Natural killer cell treated with Interleukin-12 subunit alpha and Interleukin-12 subunit beta and Interleukin-15 and Interleukin-18, amount 100 ng/mL, for 72 hours (primary cell): ENCODE measurements around the gene ACP6. TPM values are rescaled to one million over a fixed set of nuclear protein-coding genes. Genes with fewer than 3 reads are reported as not detected.
"Not testable (repeated sequence)": the region's sequence is repeated elsewhere in the genome, so short reads cannot be mapped to it uniquely, and the experiment has no call there.

Experiments
- ATAC-seq, 2 donors: fragments of 150-1000 bp; cut with Tn5 transposase in 1 of 2; sonication (Bioruptor Pico), chemical (Tn5 transposase) in 1 of 2; 2 replicates each; pipeline ENCODE4 v1.10.0; 2021
- DNase-seq: peaks from one replicate; pipeline ENCODE4 v3.0.0; 2022; ENCODE audit warnings: low spot score
- H3K27ac Mint-ChIP-seq, 2 donors: 1 replicate in 1 of 2; 2 replicates in 1 of 2; pipeline ENCODE4 v1.8.0; 2022; ENCODE audit warnings: mixed read lengths in 2 of 2, mild to moderate bottlenecking in 1 of 2, moderate library complexity in 1 of 2
- H3K27me3 Mint-ChIP-seq, 2 donors: 1 replicate in 1 of 2; 2 replicates in 1 of 2; pipeline ENCODE4 v1.8.0; 2022; ENCODE audit warnings: mixed read lengths in 2 of 2
- H3K36me3 Mint-ChIP-seq: one replicate; pipeline ENCODE4 v1.8.0; 2022; ENCODE audit warnings: mixed read lengths
- H3K4me1 Mint-ChIP-seq, 2 donors: 1 replicate in 1 of 2; 2 replicates in 1 of 2; pipeline ENCODE4 v1.8.0; 2022; ENCODE audit warnings: low read depth in 2 of 2, mixed read lengths in 2 of 2, mild to moderate bottlenecking in 1 of 2
- H3K4me3 Mint-ChIP-seq: one replicate; pipeline ENCODE4 v1.8.0; 2022; ENCODE audit warnings: mixed read lengths
- H3K9me3 Mint-ChIP-seq: 2 replicates; pipeline ENCODE4 v1.8.0; 2022; ENCODE audit warnings: mixed read lengths
- total RNA-seq, 2 donors: library from RNA; stranded (reverse); gene quantifications; one replicate each; pipeline ENCODE4 v1.2.3, GENCODE V29; 2022

ACP6 gene
- total RNA-seq, 2 donors from 2014 or later: 4.7 to 13.2 TPM

DNA sequence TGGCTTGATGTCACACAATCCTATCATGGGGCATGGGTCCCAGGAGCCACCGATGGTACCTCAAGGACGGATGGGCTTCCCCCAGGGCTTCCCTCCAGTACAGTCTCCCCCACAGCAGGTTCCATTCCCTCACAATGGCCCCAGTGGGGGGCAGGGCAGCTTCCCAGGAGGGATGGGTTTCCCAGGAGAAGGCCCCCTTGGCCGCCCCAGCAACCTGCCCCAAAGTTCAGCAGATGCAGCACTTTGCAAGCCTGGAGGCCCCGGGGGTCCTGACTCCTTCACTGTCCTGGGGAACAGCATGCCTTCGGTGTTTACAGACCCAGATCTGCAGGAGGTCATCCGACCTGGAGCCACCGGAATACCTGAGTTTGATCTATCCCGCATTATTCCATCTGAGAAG, 46.3 kb downstream of the ACP6 start:
- ATAC-seq: no peak
- Mint-ChIP-seq H3K36me3 (peaks cover 5% of the 10 kb centered on the region), H3K4me3 (no peak overlapping the region), H3K27me3 (no peaks in the 10 kb centered on the region), H3K27ac (no peak overlapping the region), H3K4me1 (peaks cover 7 to 8% of the 10 kb centered on the region in 2 donors), H3K9me3 (no peaks in the 10 kb centered on the region)
- no peak for DNase-seq

DNA sequence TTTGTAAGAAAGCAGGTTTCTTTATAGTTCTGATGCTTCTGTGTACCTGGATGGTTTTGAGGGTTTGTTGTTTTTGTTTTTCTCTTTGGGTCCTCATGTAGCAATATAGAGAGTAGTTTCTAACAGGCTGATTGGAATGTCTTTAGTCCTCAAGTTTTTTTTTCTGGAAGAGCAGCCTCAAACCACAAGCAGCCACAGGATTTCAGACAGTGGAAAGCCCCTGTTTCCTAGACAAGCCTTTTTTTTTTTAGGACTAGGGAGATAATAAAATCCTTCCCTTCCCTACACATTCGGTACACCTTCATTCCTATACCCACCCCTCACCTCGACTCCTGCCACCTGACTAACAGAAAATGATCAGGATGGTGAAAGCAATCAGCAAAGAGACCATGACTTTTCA, 47.6 kb downstream of the ACP6 start:
- ATAC-seq: no peak
- Mint-ChIP-seq H3K27me3 (no peaks in the 10 kb centered on the region), H3K36me3 (peaks cover 5% of the 10 kb centered on the region), H3K27ac (no peak overlapping the region), H3K4me1 (peaks cover 0 to 5% of the 10 kb centered on the region in 2 donors), H3K9me3 (no peaks in the 10 kb centered on the region), H3K4me3 (no peak overlapping the region)
- DNase-seq: no peak

DNA sequence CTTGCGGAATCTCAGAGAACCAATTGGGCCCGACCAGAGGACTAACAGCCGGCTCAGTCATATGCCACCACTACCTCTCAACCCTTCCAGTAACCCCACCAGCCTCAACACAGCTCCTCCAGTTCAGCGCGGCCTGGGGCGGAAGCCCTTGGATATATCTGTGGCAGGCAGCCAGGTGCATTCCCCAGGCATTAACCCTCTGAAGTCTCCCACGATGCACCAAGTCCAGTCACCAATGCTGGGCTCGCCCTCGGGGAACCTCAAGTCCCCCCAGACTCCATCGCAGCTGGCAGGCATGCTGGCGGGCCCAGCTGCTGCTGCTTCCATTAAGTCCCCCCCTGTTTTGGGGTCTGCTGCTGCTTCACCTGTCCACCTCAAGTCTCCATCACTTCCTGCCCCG, 49.8 kb downstream of the ACP6 start:
- H3K4me1 Mint-ChIP-seq: peaks cover 0 to 5% of the 10 kb centered on the region in 2 donors
- DNase-seq (no peak), ATAC-seq (no peak)
- no peak overlapping the region for H3K4me3 Mint-ChIP-seq
- peaks cover 11% of the 10 kb centered on the region for H3K36me3 Mint-ChIP-seq
- H3K27me3 Mint-ChIP-seq: no peaks in the 10 kb centered on the region
- H3K9me3 Mint-ChIP-seq: no peaks in the 10 kb centered on the region
- peak overlapping the region in 1 of 2 donors; percentile 45 for H3K27ac Mint-ChIP-seq

DNA sequence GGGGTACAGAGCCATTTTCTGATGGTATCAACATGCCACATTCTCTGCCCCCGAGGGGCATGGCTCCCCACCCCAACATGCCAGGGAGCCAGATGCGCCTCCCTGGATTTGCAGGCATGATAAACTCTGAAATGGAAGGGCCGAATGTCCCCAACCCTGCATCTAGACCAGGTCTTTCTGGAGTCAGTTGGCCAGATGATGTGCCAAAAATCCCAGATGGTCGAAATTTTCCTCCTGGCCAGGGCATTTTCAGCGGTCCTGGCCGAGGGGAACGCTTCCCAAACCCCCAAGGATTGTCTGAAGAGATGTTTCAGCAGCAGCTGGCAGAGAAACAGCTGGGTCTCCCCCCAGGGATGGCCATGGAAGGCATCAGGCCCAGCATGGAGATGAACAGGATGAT, 50.6 kb downstream of the ACP6 start:
- H3K36me3 Mint-ChIP-seq: peaks cover 7% of the 10 kb centered on the region
- H3K4me1 Mint-ChIP-seq: peaks cover 0 to 5% of the 10 kb centered on the region in 2 donors
- ATAC-seq: no peak
- H3K9me3 Mint-ChIP-seq: no peaks in the 10 kb centered on the region
- no peaks in the 10 kb centered on the region for H3K27me3 Mint-ChIP-seq
- no peak overlapping the region for H3K4me3 Mint-ChIP-seq
- no peak for DNase-seq
- H3K27ac Mint-ChIP-seq: no peak overlapping the region

DNA sequence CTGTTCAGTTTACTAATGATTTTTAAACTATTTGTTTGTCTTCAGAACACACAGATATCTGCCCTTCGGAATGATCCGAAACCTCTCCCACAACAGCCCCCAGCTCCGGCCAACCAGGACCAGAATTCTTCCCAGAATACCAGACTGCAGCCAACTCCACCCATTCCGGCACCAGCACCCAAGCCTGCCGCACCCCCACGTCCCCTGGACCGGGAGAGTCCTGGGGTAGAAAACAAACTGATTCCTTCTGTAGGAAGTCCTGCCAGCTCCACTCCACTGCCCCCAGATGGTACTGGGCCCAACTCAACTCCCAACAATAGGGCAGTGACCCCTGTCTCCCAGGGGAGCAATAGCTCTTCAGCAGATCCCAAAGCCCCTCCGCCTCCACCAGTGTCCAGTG, 51.6 kb downstream of the ACP6 start:
- Mint-ChIP-seq H3K4me1 (peaks cover 0 to 5% of the 10 kb centered on the region in 2 donors), H3K4me3 (no peak overlapping the region), H3K27ac (no peak overlapping the region), H3K36me3 (peaks cover 7% of the 10 kb centered on the region), H3K9me3 (no peaks in the 10 kb centered on the region), H3K27me3 (no peaks in the 10 kb centered on the region)
- no peak for ATAC-seq
- DNase-seq: no peak

DNA sequence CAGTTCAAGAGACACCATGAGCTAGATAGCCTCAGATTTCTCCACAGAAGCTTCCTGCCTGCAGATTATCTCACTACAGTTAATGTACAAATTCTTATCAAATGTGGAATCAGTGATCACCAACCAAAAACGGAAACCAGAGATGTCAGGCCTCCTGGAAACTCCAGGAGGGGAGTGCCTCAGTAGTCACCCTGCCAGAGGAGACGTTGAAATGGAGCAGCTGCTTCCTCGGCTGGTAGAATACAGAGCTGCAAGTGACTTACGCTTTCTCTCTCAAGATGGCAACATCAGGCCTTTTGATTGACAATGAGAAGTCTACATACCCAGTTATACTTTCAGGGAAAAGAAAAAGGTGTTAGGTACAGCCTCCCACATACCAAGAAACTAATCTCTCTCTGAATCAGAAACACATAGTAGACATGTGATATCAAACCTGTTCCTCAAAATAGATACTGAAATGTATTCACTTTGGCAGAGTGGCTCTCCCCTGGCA, 52.2 kb downstream of the ACP6 start:
- Mint-ChIP-seq H3K27me3 (no peaks in the 10 kb centered on the region), H3K27ac (no peak overlapping the region), H3K4me1 (peaks cover 0 to 5% of the 10 kb centered on the region in 2 donors), H3K9me3 (no peaks in the 10 kb centered on the region), H3K36me3 (peaks cover 7% of the 10 kb centered on the region), H3K4me3 (no peak overlapping the region)
- DNase-seq: no peak
- ATAC-seq: peak in 1 of 2 donors; percentile 68

DNA sequence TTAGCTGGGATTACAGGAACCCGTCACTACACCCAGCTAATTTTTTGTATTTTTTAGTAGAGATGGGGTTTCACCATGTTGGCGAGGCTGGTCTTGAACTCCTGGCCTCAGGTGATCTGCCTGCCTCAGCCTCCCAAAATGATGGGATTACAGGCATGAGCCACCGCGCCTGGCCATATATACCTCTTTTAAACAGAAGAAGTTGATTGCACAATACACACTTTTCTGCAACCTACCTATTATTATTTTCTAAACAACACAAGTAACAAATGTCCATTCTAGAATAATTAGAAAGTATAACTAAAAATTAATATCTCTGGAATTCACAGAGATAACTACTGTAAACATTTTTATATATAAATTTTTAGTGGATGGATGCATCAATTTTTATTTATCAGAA, 55.4 kb downstream of the ACP6 start:
- H3K4me1 Mint-ChIP-seq, H3K27ac Mint-ChIP-seq, H3K36me3 Mint-ChIP-seq, H3K4me3 Mint-ChIP-seq, DNase-seq, H3K27me3 Mint-ChIP-seq, H3K9me3 Mint-ChIP-seq, ATAC-seq: not testable (repeated sequence)

DNA sequence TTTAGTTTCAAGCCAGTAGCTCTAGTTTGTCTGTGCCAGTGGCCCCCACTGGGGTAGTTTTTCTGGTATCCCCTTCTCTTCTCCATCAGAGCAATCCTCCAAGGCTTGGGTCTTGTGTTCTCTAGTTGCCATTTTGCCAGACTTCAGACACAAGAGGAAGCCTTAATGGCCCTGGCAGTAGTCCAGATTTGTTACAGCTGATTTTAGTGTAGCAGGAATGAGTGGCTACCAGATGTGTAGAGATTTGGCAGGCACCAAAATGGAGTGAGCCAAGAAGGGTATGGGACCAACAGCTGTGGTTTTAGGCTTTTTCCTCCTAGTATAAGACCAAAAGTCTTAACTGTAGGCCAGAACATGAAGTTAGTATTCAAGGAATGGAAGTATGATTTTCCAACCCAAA, 56.8 kb downstream of the ACP6 start:
- H3K9me3 Mint-ChIP-seq: no peaks in the 10 kb centered on the region
- peaks cover 0 to 5% of the 10 kb centered on the region in 2 donors for H3K4me1 Mint-ChIP-seq
- DNase-seq (no peak), ATAC-seq (no peak)
- peaks cover 7% of the 10 kb centered on the region for H3K36me3 Mint-ChIP-seq
- no peak overlapping the region for H3K4me3 Mint-ChIP-seq
- no peak overlapping the region for H3K27ac Mint-ChIP-seq
- no peaks in the 10 kb centered on the region for H3K27me3 Mint-ChIP-seq

DNA sequence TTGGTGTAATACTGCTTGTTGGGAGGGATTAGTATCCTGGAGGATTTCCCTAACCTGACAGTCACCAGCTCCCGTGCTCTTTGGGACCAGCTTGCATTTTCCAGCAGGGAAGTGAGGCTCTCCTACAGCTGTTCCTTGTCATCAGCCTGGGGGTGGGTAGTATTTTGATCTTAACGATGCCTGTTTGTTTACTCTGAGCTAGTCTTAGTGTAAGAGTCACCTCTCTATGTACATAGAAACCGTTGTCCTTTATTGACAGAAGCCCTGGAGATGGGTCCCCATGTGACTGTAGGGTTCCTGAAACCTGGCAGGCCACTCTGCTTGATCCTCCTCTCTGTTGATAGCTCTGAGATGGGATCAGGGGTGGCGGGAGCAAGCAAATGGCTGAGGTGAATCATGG, 58.0 kb downstream of the ACP6 start:
- H3K27ac Mint-ChIP-seq: no peak overlapping the region

DNA sequence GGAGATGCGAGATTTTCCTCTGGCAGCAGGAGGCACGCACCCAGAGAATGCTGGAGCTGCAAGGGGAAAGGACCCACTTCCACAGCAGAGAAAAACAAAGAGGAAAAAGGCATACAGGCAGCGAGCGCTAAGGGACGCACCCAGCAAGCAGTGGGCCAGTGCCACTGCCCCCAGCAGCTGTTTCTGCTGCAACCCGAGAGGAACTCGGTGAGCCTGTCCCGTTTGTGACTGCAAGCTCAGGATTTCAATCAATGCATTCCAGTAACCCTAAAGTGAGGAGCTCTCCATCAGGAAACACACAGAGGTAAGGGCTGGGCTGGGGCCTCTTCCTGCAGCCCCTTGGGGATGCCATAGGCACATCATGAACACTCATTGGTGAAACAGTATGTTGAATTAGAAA, 58.7 kb downstream of the ACP6 start:
- no peak overlapping the region for H3K4me3 Mint-ChIP-seq
- DNase-seq (no peak), ATAC-seq (no peak)
- H3K4me1 Mint-ChIP-seq: no peaks in the 10 kb centered on the region
- H3K27ac Mint-ChIP-seq: no peak overlapping the region
- no peaks in the 10 kb centered on the region for H3K27me3 Mint-ChIP-seq
- H3K36me3 Mint-ChIP-seq: peaks cover 21% of the 10 kb centered on the region
- H3K9me3 Mint-ChIP-seq: no peaks in the 10 kb centered on the region

More for the DNA sequence above, 58.0 kb downstream of the ACP6 start:
- Mint-ChIP-seq H3K27me3 (no peaks in the 10 kb centered on the region), H3K9me3 (no peaks in the 10 kb centered on the region), H3K4me1 (no peaks in the 10 kb centered on the region), H3K4me3 (no peak overlapping the region), H3K36me3 (peaks cover 15% of the 10 kb centered on the region)
- DNase-seq (no peak), ATAC-seq (no peak)

DNA sequence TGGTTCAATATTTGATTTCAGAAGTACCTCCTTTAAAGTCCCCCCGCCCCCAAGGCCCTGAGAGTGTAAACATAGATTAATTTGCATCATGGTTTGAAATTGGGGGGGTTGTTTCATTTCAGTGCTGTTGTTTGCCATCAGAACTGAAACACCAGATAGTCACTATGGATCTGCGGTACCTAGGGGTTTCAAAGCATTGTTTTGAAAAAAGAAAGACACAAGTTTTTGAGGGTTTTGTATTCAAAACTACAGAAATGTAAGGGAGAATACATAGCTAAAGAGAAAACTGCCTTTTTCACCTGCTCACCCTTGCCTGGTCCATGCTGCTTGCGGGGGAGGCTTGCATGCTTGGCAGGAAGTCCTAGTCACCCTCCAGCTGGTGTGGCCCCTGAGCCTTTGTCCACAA, 59.3 kb downstream of the ACP6 start:
- H3K4me3 Mint-ChIP-seq: no peak overlapping the region
- DNase-seq (no peak), ATAC-seq (no peak)
- no peak overlapping the region for H3K27ac Mint-ChIP-seq
- H3K36me3 Mint-ChIP-seq: peaks cover 20% of the 10 kb centered on the region
- H3K9me3 Mint-ChIP-seq: no peaks in the 10 kb centered on the region
- no peaks in the 10 kb centered on the region for H3K27me3 Mint-ChIP-seq
- H3K4me1 Mint-ChIP-seq: no peaks in the 10 kb centered on the region

DNA sequence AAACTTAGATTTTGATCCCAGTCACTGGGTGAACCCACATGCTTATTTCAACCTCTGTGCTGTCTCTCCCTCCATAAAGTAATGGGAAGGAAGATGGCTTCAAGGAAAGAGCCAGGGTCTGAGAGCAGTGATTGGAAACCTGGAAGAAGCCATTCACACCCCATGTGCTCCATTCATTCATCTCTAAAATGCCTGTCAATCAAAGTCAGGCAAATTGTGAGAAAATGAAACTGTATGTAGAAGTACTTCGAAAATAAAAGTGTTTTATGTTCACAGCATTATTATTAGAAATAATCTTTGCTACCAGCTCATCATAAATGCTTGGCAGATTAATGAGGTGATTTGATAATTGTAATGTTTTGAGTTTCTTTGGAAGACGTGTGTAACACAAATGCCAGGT, 61.0 kb downstream of the ACP6 start:
- Mint-ChIP-seq H3K4me1 (no peaks in the 10 kb centered on the region), H3K27me3 (no peaks in the 10 kb centered on the region), H3K36me3 (peaks cover 13% of the 10 kb centered on the region), H3K9me3 (no peaks in the 10 kb centered on the region), H3K27ac (no peak overlapping the region), H3K4me3 (no peak overlapping the region)
- DNase-seq: no peak
- no peak for ATAC-seq

DNA sequence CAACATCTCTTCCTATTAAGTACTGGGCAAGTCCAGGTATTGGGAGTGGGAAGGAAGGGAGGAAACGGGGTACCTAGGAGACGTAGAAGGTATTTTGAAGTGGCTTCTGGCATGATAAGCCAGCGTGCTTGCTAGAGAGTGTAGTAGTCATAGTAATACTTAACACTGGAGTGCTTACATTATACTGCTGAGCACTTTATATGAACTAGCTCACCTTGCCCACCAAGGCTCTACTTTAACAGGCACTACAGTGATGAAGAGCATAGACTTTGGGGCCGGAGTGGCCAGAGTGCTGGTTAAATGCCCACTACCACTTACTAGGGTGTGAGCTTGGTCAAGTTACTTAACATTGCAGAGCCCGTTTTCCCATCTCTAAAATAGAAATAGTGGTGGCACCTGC, 61.7 kb downstream of the ACP6 start:
- Mint-ChIP-seq H3K36me3 (peaks cover 13% of the 10 kb centered on the region), H3K4me3 (no peak overlapping the region), H3K27me3 (no peaks in the 10 kb centered on the region), H3K4me1 (no peaks in the 10 kb centered on the region), H3K9me3 (no peaks in the 10 kb centered on the region), H3K27ac (no peak overlapping the region)
- DNase-seq: no peak
- no peak for ATAC-seq

DNA sequence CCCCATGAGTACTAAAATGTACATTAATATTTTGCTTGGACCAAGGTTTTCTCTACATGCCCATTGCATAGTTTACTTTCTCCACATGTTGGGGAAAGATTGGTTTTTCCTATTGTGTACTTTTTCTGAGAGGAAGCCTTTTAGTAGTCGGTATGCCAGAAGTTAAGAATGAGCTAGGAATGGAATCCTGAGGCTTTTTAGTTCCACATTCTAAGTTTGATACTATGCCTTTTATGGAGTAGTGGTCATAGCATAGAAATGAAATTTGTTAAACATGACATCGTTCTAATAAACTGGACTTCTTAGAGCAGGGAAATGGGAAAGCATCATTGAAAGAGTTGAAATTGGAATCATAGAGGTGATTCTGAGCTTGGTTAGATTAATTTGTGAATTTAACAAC, 64.7 kb downstream of the ACP6 start:
- no peak overlapping the region for H3K4me3 Mint-ChIP-seq
- H3K27ac Mint-ChIP-seq: no peak overlapping the region
- DNase-seq: no peak
- H3K36me3 Mint-ChIP-seq: peaks cover 13% of the 10 kb centered on the region
- H3K27me3 Mint-ChIP-seq: peaks cover 0 to 4% of the 10 kb centered on the region in 2 donors
- no peaks in the 10 kb centered on the region for H3K9me3 Mint-ChIP-seq
- no peak for ATAC-seq
- peaks cover 10 to 11% of the 10 kb centered on the region in 2 donors for H3K4me1 Mint-ChIP-seq

DNA sequence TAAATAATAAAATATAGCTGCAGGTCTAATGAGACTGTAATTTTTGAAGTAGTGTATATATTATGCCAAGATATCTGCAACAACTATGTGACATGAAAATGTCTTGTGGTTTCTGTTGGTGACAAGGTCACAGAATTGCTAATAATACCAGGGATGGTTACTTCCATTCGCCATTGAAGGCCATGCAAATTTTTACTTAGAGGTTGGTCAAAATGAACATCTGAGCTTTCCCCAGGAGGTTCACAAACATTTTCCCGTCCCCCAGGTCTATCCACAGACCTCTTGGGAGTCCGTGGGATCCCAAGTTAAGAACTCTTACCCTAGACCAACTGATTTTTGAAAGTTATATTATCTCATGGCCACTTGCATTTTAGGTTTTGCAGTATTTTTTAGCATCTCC, 66.3 kb downstream of the ACP6 start:
- Mint-ChIP-seq H3K36me3 (peaks cover 13% of the 10 kb centered on the region), H3K4me1 (peaks cover 14 to 16% of the 10 kb centered on the region in 2 donors), H3K27me3 (peaks cover 0 to 4% of the 10 kb centered on the region in 2 donors), H3K27ac (no peak overlapping the region), H3K4me3 (no peak overlapping the region), H3K9me3 (no peaks in the 10 kb centered on the region)
- ATAC-seq: no peak
- DNase-seq: no peak
